ENCODE measurements around the gene PLD6.

The PLD6 gene

DNA sequence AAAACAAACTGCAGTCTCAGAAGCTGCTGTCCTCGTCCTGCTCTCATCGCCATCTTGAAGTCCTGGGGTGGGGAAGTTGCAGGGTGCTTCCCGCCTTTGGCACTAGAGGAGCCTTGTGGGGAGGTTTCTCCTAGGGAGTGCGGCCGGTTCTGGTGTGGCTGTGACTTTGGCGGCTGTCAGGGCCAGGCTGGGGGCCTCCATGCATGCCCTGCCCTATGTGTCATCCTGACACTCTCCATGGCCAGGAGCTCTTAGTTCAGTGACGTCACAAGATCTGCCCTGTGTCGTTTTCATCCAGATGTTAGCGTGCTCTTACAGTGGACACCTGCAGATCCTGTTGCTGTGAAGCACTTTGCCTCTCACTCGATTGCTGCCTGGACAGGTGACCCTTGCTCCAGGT is 49.6 kb downstream of the PLD6 start:
- no peak for ATAC-seq
- TF ChIP-seq, protein P1, sequence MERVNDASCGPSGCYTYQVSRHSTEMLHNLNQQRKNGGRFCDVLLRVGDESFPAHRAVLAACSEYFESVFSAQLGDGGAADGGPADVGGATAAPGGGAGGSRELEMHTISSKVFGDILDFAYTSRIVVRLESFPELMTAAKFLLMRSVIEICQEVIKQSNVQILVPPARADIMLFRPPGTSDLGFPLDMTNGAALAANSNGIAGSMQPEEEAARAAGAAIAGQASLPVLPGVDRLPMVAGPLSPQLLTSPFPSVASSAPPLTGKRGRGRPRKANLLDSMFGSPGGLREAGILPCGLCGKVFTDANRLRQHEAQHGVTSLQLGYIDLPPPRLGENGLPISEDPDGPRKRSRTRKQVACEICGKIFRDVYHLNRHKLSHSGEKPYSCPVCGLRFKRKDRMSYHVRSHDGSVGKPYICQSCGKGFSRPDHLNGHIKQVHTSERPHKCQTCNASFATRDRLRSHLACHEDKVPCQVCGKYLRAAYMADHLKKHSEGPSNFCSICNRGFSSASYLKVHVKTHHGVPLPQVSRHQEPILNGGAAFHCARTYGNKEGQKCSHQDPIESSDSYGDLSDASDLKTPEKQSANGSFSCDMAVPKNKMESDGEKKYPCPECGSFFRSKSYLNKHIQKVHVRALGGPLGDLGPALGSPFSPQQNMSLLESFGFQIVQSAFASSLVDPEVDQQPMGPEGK (CRISPR knock-in tag; IDR thresholded peaks at IDR 0.05; ENCODE audit: borderline replicate concordance), result no peak
- TF ChIP-seq CSDC2 (CRISPR knock-in tag; IDR thresholded peaks at IDR 0.05), result no peak

DNA sequence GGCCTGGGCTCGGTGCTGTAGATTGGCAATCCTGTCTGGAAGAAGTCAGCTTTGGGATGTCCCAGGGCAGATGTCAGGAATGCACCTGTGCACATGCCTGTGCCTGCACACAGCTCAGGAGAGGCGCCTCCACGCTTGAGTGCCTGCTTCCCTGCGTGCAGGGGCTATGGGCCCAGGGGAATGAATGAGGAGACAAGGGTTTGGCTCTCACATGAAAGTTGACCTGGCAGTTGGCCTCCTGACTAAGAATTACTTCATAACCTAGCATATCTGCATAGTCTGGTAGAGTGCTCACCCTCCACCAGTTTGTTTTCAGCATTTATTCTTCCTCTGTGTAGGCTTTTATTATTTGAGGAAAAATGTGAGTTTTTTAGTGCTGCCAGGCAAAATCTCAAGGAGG is 50.0 kb downstream of the PLD6 start:
- TF ChIP-seq ZFP30 (CRISPR knock-in tag; IDR thresholded peaks at IDR 0.05) (no peak), GLIS3 (CRISPR knock-in tag; IDR thresholded peaks at IDR 0.05) (no peak), ZNF8 (CRISPR knock-in tag; IDR thresholded peaks at IDR 0.05) (no peak), ZFP3 (CRISPR knock-in tag; IDR thresholded peaks at IDR 0.05) (no peak), ZNF70 (CRISPR knock-in tag; IDR thresholded peaks at IDR 0.05) (no peak), ZNF565 (CRISPR knock-in tag; conservative IDR thresholded peaks at IDR 0.05; ENCODE audit: low read depth) (no peak)
- TF ChIP-seq, protein P2, sequence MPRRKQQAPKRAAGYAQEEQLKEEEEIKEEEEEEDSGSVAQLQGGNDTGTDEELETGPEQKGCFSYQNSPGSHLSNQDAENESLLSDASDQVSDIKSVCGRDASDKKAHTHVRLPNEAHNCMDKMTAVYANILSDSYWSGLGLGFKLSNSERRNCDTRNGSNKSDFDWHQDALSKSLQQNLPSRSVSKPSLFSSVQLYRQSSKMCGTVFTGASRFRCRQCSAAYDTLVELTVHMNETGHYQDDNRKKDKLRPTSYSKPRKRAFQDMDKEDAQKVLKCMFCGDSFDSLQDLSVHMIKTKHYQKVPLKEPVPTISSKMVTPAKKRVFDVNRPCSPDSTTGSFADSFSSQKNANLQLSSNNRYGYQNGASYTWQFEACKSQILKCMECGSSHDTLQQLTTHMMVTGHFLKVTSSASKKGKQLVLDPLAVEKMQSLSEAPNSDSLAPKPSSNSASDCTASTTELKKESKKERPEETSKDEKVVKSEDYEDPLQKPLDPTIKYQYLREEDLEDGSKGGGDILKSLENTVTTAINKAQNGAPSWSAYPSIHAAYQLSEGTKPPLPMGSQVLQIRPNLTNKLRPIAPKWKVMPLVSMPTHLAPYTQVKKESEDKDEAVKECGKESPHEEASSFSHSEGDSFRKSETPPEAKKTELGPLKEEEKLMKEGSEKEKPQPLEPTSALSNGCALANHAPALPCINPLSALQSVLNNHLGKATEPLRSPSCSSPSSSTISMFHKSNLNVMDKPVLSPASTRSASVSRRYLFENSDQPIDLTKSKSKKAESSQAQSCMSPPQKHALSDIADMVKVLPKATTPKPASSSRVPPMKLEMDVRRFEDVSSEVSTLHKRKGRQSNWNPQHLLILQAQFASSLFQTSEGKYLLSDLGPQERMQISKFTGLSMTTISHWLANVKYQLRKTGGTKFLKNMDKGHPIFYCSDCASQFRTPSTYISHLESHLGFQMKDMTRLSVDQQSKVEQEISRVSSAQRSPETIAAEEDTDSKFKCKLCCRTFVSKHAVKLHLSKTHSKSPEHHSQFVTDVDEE (CRISPR knock-in tag; IDR thresholded peaks at IDR 0.05), result no peak
- TF ChIP-seq, protein P3, sequence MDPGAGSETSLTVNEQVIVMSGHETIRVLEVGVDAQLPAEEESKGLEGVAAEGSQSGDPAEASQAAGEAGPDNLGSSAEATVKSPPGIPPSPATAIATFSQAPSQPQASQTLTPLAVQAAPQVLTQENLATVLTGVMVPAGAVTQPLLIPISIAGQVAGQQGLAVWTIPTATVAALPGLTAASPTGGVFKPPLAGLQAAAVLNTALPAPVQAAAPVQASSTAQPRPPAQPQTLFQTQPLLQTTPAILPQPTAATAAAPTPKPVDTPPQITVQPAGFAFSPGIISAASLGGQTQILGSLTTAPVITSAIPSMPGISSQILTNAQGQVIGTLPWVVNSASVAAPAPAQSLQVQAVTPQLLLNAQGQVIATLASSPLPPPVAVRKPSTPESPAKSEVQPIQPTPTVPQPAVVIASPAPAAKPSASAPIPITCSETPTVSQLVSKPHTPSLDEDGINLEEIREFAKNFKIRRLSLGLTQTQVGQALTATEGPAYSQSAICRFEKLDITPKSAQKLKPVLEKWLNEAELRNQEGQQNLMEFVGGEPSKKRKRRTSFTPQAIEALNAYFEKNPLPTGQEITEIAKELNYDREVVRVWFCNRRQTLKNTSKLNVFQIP (CRISPR knock-in tag; IDR thresholded peaks at IDR 0.05; ENCODE audit: borderline replicate concordance, low read depth), result no peak
- TF ChIP-seq, protein P4, sequence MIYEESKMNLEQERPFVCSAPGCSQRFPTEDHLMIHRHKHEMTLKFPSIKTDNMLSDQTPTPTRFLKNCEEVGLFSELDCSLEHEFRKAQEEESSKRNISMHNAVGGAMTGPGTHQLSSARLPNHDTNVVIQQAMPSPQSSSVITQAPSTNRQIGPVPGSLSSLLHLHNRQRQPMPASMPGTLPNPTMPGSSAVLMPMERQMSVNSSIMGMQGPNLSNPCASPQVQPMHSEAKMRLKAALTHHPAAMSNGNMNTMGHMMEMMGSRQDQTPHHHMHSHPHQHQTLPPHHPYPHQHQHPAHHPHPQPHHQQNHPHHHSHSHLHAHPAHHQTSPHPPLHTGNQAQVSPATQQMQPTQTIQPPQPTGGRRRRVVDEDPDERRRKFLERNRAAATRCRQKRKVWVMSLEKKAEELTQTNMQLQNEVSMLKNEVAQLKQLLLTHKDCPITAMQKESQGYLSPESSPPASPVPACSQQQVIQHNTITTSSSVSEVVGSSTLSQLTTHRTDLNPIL (CRISPR knock-in tag; IDR thresholded peaks at IDR 0.05; ENCODE audit: low read depth), result no peak
- no peak for ATAC-seq

DNA sequence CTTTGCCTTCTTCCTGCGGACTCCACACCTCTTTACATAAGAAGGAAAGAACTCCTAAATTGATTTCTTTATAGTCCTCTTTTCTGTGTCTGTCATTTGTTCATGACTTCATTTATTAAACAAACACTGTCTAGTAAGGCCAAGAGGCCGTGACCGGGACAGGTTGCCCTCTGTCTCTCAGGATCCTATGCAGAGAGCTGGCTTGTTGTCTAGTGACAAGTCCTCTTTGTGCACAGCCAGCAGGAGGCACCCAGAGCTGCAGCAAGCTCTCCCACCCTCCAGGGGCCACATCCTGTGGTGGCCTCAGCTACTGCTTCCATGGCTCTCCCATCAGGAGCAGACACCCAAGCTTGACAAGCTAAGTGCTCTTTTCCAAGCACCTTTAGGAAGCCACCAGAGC is 50.6 kb downstream of the PLD6 start:
- TF ChIP-seq ESRRG (CRISPR knock-in tag; IDR thresholded peaks at IDR 0.05) (no peak), TOX (CRISPR knock-in tag; IDR thresholded peaks at IDR 0.05; ENCODE audit: borderline replicate concordance) (no peak), TCF4 (CRISPR knock-in tag; IDR thresholded peaks at IDR 0.05; ENCODE audit: borderline replicate concordance) (no peak), ARNTL (CRISPR knock-in tag; IDR thresholded peaks at IDR 0.05; ENCODE audit: borderline replicate concordance, low read depth) (no peak), ZC3H10 (CRISPR knock-in tag; IDR thresholded peaks at IDR 0.05) (no peak), ZNF70 (CRISPR knock-in tag; IDR thresholded peaks at IDR 0.05) (no peak), GLIS3 (CRISPR knock-in tag; IDR thresholded peaks at IDR 0.05) (no peak), PPARA (CRISPR knock-in tag; IDR thresholded peaks at IDR 0.05; ENCODE audit: borderline replicate concordance) (no peak)
- TF ChIP-seq, protein P4 (CRISPR knock-in tag; IDR thresholded peaks at IDR 0.05; ENCODE audit: low read depth), result no peak
- TF ChIP-seq, protein P2 (CRISPR knock-in tag; IDR thresholded peaks at IDR 0.05), result no peak
- ATAC-seq, result no peak

All from SK-N-SH treated with all-trans-retinoic acid at 6 μM for 48 hours (cell line).